GM21825 (cell line): ENCODE data around the gene RIC8B.

Experiments
- ATAC-seq: cut with Tn5 transposase; IDR thresholded peaks from one replicate; pipeline ENCODE4 v1.9.1; 2021; ENCODE audit warnings: mild to moderate bottlenecking, moderate library complexity; ENCODE audit not compliant: unreplicated experiment

The RIC8B gene

GRCh38 chr12:106791531-106791930 lies 17.0 kb downstream of the RIC8B start:
- no peak for ATAC-seq

- ATAC-seq = no peak
Measured at GRCh38 chr12:106794369-106794768, 19.9 kb downstream of the RIC8B start.

DNA sequence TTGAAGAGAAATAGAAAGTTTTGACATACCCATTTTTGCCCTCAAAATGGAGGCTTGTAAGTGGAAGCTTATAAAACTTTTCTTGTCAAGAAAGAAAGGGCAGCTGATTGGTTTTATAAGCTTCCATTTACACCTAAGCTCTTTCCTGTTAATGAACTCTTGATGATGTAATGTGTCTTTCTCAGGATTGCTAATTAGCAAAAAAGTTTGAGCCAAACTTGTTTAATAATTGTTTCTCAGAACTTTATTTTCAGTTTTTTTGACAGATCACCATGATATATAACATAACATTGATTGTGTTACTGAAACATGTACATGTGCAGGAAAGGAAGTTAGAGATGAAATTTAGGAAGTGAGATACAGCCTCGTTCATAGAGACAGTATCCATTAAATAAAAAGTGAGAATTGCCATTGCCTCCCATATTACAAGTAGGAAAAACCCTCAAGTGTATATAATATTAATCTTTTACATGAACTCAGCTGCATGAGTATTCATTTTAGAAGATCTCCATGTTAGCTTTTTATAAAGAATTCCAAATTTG lies 26.8 kb downstream of the RIC8B start:
- no peak for ATAC-seq

- no peak for ATAC-seq
Measured at GRCh38 chr12:106801830-106802533, 27.5 kb downstream of the RIC8B start.

DNA sequence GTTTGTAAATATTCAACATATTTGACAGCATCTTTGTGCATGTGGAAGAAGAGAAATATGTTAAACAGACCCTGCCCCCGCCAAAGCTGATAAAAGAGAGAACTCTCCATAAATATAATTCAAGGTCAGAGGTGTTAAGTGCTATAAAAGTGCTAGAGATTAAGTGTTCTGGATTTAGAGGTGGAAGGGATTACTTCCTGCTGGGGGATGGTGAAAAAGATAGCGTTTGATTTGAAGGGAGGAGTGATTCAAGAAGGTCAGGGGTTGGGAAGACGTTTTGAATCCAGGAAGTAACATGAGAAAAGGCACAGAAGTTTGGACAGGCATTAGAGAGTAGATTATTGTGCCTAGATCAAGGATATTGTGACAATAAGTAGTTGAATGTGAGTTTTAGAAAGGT lies 30.2 kb downstream of the RIC8B start:
- no peak for ATAC-seq

- ATAC-seq = no peak
Measured at GRCh38 chr12:106814714-106815113, 40.2 kb downstream of the RIC8B start.

DNA sequence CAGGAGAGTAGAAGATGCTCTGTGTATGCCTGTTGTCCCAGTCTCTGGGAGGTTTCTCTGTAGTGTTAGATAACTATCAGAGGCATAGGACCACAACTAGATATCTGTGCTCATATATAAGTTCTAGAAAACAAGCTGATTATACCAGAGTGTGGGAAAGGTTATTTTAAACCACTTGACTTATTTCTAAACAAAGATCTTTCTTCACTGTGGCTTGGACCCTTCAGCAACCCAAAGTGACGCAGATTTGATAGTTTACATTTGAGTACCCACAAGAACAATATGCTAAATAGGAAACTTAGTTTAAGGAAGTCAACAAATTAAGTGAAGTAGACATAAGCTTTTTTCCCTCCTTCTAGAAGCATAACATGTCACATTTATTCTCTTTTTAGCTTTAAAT lies 41.3 kb downstream of the RIC8B start:
- ATAC-seq = no peak

GRCh38 chr12:106816231-106816630 lies 41.7 kb downstream of the RIC8B start:
- ATAC-seq = no peak

DNA sequence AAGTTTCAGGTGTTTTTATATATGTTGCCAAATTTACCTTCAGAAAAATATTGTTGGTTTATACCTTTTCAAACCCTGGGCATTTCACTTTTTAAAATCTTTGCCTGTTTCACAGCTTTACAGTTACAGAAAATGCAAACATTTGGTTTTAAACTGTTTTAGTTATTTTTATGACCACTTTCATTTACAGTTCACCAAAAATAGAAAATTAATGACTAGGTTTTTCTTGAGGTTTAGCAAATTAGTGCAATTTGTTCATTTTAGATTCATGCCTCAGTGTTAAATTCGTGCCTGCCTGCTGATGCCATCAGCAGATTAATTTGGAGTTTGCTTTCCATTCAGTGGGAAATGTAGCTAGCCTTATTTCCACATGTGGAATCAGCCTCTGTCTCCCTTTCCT lies 45.5 kb downstream of the RIC8B start:
- ATAC-seq = no peak

DNA sequence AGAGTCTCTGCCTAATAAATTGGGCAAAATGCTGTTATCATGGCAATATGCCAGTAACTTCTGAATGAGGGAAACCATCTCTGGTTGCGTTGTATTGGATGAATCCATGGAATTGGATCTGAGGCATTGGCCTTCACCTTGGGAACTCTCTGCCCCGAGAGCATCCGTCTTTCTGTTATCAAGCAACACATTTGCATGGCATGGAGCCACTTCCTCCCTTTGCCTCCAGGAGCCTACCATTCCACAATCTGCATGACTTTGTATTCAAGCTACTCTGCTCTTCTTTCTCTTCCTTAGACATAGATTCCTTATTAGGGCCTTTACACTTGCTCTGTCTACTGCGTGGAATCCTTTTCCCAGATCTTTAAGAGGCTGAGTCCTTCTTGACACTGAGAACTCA lies 57.2 kb downstream of the RIC8B start:
- ATAC-seq = no peak

- ATAC-seq = no peak
Measured at GRCh38 chr12:106837782-106838181, 63.3 kb downstream of the RIC8B start.

DNA sequence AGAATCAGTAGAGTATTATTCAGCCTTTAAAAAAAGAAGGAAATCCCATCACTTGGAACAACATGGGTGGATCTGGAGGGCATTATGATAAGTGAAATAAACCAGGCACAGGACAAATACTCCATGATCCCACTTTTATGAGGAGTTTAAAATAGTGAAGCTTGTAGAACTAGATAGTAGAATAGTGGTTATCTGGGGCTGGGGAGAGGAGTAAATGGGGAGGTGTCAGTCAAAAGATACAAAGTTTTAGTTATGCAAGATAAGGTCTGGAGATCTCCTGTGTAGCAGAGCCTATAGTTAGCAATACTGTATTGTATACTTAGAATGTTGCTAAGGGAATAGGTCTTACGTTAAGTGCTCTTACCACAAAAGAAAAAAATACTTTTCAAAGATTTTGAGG lies 64.9 kb downstream of the RIC8B start:
- no peak for ATAC-seq

- no peak for ATAC-seq
Measured at GRCh38 chr12:106840243-106840642, 65.8 kb downstream of the RIC8B start.

GRCh38 chr12:106841510-106842302 lies 67.2 kb downstream of the RIC8B start:
- no peak for ATAC-seq

GRCh38 chr12:106845902-106846301 lies 71.4 kb downstream of the RIC8B start:
- no peak for ATAC-seq

DNA sequence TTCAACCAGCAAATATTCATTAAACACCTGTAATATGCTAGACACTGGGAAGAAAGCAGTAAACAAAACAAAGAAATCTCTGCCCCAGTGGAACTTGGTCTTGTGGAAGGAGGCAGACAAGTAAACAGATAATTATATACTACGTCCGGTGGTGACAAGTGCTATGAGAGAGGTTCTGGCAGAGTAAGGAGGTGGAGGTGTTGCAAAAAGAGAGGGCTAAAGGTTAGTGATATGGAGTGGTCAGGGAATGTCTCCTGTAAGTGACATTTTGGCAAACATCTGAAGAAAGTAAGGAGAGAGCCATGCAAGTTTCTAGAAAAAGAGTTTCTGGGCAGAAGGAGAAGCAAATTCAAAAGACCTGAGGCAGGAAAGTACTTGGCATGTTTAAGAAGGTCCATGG lies 73.4 kb downstream of the RIC8B start:
- no peak for ATAC-seq

- no peak for ATAC-seq
Measured at GRCh38 chr12:106851306-106851705, 76.8 kb downstream of the RIC8B start.

DNA sequence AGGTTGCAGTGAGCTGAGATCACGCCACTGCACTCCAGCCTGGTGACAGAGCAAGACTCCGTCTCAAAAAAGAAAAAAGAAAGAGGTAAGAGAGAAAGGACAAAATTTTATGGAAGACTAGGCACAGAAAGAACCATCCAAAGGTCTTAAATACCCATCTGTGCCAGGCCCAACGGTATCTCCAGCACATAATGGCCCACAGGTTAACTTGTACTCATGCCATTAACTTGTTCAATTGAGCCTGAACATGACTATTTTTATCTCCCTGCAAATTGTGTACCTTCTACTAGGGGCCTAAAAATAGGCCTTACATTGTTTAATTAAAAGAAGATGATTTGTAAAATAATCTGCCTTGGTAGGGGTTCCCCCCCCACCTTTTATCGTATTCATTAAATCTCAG lies 80.2 kb downstream of the RIC8B start:
- no peak for ATAC-seq

GRCh38 chr12:106855221-106855758 lies 80.8 kb downstream of the RIC8B start:
- no peak for ATAC-seq

- ATAC-seq = no peak
Measured at GRCh38 chr12:106861984-106862916, 87.8 kb downstream of the RIC8B start.

- no peak for ATAC-seq
Measured at GRCh38 chr12:106863189-106863588, 88.7 kb downstream of the RIC8B start.
